ENCODE data around the gene ITPA. TPM values are rescaled to one million over a fixed set of nuclear protein-coding genes. Genes with fewer than 3 reads are reported as not detected.
A peak's percentile ranks its signal among the peaks of the same experiment; 100 is the strongest.

Gene ITPA
- total RNA-seq, 3 donors from 2014 or later (not counting 1 experiment from before 2014, with no cell fraction given): 49.6 to 53.2 (median 50.2) TPM

DNA sequence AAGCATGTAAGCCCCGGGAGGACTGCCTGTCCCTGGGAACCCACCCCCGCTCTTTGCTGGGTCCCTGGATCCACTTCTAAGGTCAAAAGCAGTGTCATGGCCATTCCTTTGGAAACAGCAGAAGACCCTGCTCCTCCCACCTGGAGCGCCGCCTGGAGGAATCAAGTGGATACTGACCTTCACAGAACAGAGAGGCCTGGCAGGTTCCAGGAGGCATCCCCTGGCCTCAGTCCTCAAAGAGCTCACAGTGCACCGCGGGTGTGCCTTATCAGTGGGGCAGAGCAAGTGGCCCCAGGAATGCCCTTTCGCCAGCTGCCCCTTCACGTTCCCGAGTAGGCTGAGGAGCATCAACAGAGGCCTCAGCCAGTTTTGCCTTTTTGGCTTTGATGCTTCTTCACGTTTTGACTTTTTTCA lies 40.8 kb downstream of the ITPA start:
- Mint-ChIP-seq H3K9me3 (no peaks in the 10 kb centered on the region), H3K27ac (no peak overlapping the region), H3K27me3 (ENCODE audit: low read depth in 2 of 2) (peaks cover 24% of the 10 kb centered on the region in 2 donors), H3K4me1 (peaks cover 0 to 5% of the 10 kb centered on the region in 2 donors), H3K36me3 (no peaks in the 10 kb centered on the region), H3K4me3 (no peak overlapping the region)
- intact Hi-C loops (cut with micrococcal nuclease): no loop called here
- Histone ChIP-seq H3K4me1 (ENCODE audit: control insufficient read depth, insufficient read depth, low read length) (peaks cover 11% of the 10 kb centered on the region), H3K36me3 (ENCODE audit: control insufficient read depth, insufficient read depth, low read length) (peaks cover 2% of the 10 kb centered on the region), H3K27me3 (ENCODE audit: control insufficient read depth, insufficient read depth, low read length) (peaks cover 18% of the 10 kb centered on the region), H3K4me3 (ENCODE audit: low read length) (no peak overlapping the region), H3K27ac (ENCODE audit: low read length) (no peak overlapping the region), H3K9me3 (ENCODE audit: control insufficient read depth, insufficient read depth, low read length) (no peaks in the 10 kb centered on the region)
- no peak for TF ChIP-seq CTCF (IDR thresholded peaks at IDR 0.05)
- WGBS (ENCODE audit: insufficient coverage): 89% methylated on average over 10 of the region's 10 CpGs
- no peak for ATAC-seq
- DNase-seq: no peak

GRCh38 chr20:3251806-3252205 lies 42.5 kb downstream of the ITPA start:
- Histone ChIP-seq H3K4me1 (ENCODE audit: control insufficient read depth, insufficient read depth, low read length) (peaks cover 11% of the 10 kb centered on the region), H3K27ac (ENCODE audit: low read length) (no peak overlapping the region), H3K9me3 (ENCODE audit: control insufficient read depth, insufficient read depth, low read length) (no peaks in the 10 kb centered on the region), H3K27me3 (ENCODE audit: control insufficient read depth, insufficient read depth, low read length) (peaks cover 14% of the 10 kb centered on the region), H3K4me3 (ENCODE audit: low read length) (no peak overlapping the region), H3K36me3 (ENCODE audit: control insufficient read depth, insufficient read depth, low read length) (peaks cover 7% of the 10 kb centered on the region)
- DNase-seq: no peak
- no peaks in the 10 kb centered on the region for H3K9me3 Mint-ChIP-seq
- intact Hi-C loops (cut with micrococcal nuclease): no loop called here
- ATAC-seq: peak in 1 of 3 donors; percentile 18
- no peak overlapping the region for H3K4me3 Mint-ChIP-seq
- H3K4me1 Mint-ChIP-seq: peaks cover 0 to 5% of the 10 kb centered on the region in 2 donors
- H3K36me3 Mint-ChIP-seq: no peaks in the 10 kb centered on the region
- TF ChIP-seq CTCF (IDR thresholded peaks at IDR 0.05): no peak
- peaks cover 15 to 17% of the 10 kb centered on the region in 2 donors for H3K27me3 Mint-ChIP-seq (ENCODE audit: low read depth in 2 of 2)
- WGBS (ENCODE audit: insufficient coverage): 91% methylated on average over 8 of the region's 8 CpGs
- no peak overlapping the region for H3K27ac Mint-ChIP-seq

DNA sequence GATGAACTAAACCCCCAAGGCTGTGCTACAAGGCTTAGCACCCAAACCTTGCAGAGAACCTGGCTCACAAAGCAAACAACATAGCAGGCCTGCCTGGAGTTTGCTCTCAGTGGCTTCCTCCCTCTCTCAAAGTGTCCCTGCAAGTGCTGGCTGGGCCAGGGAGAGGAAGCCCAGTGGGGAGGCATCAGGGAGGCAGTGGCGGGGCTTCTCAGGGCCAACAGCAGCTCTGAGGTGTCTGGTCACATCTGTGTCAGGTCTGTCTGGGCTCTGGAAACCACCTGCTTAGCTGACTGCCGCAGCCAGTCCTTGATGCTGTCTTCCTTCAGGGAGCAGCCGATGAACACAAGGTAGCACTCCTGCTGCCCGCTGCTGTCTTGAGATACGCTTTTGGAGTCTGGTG lies 46.4 kb downstream of the ITPA start:
- H3K9me3 ChIP-seq (ENCODE audit: control insufficient read depth, insufficient read depth, low read length): no peaks in the 10 kb centered on the region
- no peaks in the 10 kb centered on the region for H3K36me3 Mint-ChIP-seq
- H3K4me1 ChIP-seq (ENCODE audit: control insufficient read depth, insufficient read depth, low read length): no peaks in the 10 kb centered on the region
- no peak overlapping the region for H3K27ac ChIP-seq (ENCODE audit: low read length)
- H3K36me3 ChIP-seq (ENCODE audit: control insufficient read depth, insufficient read depth, low read length): peaks cover 9% of the 10 kb centered on the region
- no peak overlapping the region for H3K4me3 ChIP-seq (ENCODE audit: low read length)
- ATAC-seq (no peak), DNase-seq (no peak)
- H3K9me3 Mint-ChIP-seq: no peaks in the 10 kb centered on the region
- H3K27me3 Mint-ChIP-seq (ENCODE audit: low read depth in 2 of 2): peaks cover 0 to 3% of the 10 kb centered on the region in 2 donors
- TF ChIP-seq CTCF (IDR thresholded peaks at IDR 0.05): no peak
- H3K27me3 ChIP-seq (ENCODE audit: control insufficient read depth, insufficient read depth, low read length): no peaks in the 10 kb centered on the region
- no peak overlapping the region for H3K27ac Mint-ChIP-seq
- no peak overlapping the region for H3K4me3 Mint-ChIP-seq
- intact Hi-C loops (cut with micrococcal nuclease): no loop called here
- no peaks in the 10 kb centered on the region for H3K4me1 Mint-ChIP-seq
- WGBS (ENCODE audit: insufficient coverage): 92% methylated on average over 5 of the region's 5 CpGs

DNA sequence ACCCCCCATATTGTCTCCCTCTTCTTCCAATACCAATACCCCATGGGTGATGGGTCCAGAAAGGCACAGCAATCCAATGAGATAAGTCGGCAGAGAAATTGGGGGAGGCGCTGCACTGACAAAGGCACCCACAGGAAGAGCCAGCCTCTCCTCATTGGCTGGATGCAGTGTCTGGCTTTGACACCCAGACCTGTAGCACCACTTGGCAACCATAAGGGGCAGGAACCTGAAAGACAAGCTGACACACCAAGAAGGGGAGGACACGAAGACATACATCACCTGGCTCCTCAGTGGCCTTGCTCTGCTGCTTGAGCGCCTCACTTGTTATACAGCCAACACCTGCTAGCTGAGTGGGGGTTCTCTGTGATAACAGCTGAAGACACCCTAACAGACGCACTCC lies 49.1 kb downstream of the ITPA start:
- no peak overlapping the region for H3K4me3 ChIP-seq (ENCODE audit: low read length)
- Mint-ChIP-seq H3K27ac (no peak overlapping the region), H3K27me3 (ENCODE audit: low read depth in 2 of 2) (peaks cover 0 to 3% of the 10 kb centered on the region in 2 donors), H3K9me3 (no peaks in the 10 kb centered on the region), H3K4me3 (no peak overlapping the region), H3K36me3 (no peaks in the 10 kb centered on the region), H3K4me1 (no peaks in the 10 kb centered on the region)
- H3K4me1 ChIP-seq (ENCODE audit: control insufficient read depth, insufficient read depth, low read length): no peaks in the 10 kb centered on the region
- WGBS (ENCODE audit: insufficient coverage): 80% methylated on average over 5 of the region's 5 CpGs
- no peaks in the 10 kb centered on the region for H3K27me3 ChIP-seq (ENCODE audit: control insufficient read depth, insufficient read depth, low read length)
- peaks cover 9% of the 10 kb centered on the region for H3K36me3 ChIP-seq (ENCODE audit: control insufficient read depth, insufficient read depth, low read length)
- DNase-seq: no peak
- no peak for ATAC-seq
- intact Hi-C loops (cut with micrococcal nuclease): no loop called here
- TF ChIP-seq CTCF (IDR thresholded peaks at IDR 0.05): no peak
- H3K27ac ChIP-seq (ENCODE audit: low read length): no peak overlapping the region
- no peaks in the 10 kb centered on the region for H3K9me3 ChIP-seq (ENCODE audit: control insufficient read depth, insufficient read depth, low read length)
